ENCODE results near the gene MAP2K5. TPM values are rescaled to one million over a fixed set of nuclear protein-coding genes. Genes with fewer than 3 reads are reported as not detected.

Gene MAP2K5
- total RNA-seq, 1 experiment from 2014 or later, result 15.0 TPM

DNA sequence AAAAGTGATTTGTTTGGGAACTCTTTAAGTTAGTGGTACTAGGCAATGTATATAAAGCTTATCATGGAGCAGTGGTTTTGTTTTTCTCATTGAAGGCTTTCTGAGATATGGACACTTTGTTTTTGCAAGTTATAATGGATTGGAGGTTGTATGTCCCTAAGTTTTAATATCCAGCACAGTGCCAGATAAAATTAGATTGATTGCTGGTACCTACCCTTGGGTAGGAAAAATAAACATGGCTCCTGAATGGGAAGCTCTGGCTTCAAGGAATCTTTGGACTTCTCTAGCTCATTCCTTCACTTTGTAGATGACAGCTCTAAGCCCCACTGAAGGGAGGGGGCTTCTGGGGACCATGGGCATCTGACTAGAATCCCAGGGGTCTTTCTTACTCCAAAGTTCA lies 201.1 kb downstream of the MAP2K5 start:
- H3K4me3 Mint-ChIP-seq, result no peak overlapping the region
- no peak overlapping the region for H2AFZ ChIP-seq (ENCODE audit: low read length)
- no peaks in the 10 kb centered on the region for H3K27me3 Mint-ChIP-seq (ENCODE audit: low read depth)
- TF ChIP-seq, protein P1, sequence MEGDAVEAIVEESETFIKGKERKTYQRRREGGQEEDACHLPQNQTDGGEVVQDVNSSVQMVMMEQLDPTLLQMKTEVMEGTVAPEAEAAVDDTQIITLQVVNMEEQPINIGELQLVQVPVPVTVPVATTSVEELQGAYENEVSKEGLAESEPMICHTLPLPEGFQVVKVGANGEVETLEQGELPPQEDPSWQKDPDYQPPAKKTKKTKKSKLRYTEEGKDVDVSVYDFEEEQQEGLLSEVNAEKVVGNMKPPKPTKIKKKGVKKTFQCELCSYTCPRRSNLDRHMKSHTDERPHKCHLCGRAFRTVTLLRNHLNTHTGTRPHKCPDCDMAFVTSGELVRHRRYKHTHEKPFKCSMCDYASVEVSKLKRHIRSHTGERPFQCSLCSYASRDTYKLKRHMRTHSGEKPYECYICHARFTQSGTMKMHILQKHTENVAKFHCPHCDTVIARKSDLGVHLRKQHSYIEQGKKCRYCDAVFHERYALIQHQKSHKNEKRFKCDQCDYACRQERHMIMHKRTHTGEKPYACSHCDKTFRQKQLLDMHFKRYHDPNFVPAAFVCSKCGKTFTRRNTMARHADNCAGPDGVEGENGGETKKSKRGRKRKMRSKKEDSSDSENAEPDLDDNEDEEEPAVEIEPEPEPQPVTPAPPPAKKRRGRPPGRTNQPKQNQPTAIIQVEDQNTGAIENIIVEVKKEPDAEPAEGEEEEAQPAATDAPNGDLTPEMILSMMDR (conservative IDR thresholded peaks at IDR 0.05), result no peak
- no peak overlapping the region for H3K14ac ChIP-seq (ENCODE audit: insufficient read depth, low read length)
- H4K91ac ChIP-seq (ENCODE audit: insufficient read length, low read depth, low read length), result no peak overlapping the region
- no peak overlapping the region for H3T11ph ChIP-seq (ENCODE audit: low read length)
- no peaks in the 10 kb centered on the region for H3K79me2 ChIP-seq (ENCODE audit: insufficient read depth, low read length)
- H2AK5ac ChIP-seq (ENCODE audit: insufficient read length, low read length), result no peak overlapping the region
- no peak overlapping the region for H2BK120ac ChIP-seq (ENCODE audit: low read depth, low read length, poor library complexity, severe bottlenecking)
- no peaks in the 10 kb centered on the region for H3K36me3 Mint-ChIP-seq (ENCODE audit: insufficient read depth in 1 of 3, low read depth in 3 of 3)
- no peak overlapping the region for H2BK12ac ChIP-seq (ENCODE audit: insufficient read length, low read depth, low read length)
- H3K9ac ChIP-seq (ENCODE audit: extremely low read depth, insufficient read length, low read length), result no peak overlapping the region
- no peak overlapping the region for H2BK15ac ChIP-seq (ENCODE audit: low read depth, low read length)
- H3K4me1 Mint-ChIP-seq, result peaks cover 10 to 11% of the 10 kb centered on the region in 2 experiments
- H3K4me2 ChIP-seq (ENCODE audit: insufficient read depth, insufficient read length, low read length), result no peak overlapping the region
- no peaks in the 10 kb centered on the region for H4K20me1 ChIP-seq (ENCODE audit: control insufficient read depth, insufficient read depth, insufficient read length)
- H3K18ac ChIP-seq (ENCODE audit: insufficient read length, low read depth, low read length), result no peak overlapping the region
- H3K4me1 ChIP-seq (ENCODE audit: insufficient read depth, low read length), result peaks cover 2% of the 10 kb centered on the region; the same call in 1 of the 2 replicates
- H3K79me1 ChIP-seq (ENCODE audit: insufficient read depth, low read depth, low read length, poor library complexity, severe bottlenecking), result no peaks in the 10 kb centered on the region
- H3K27ac ChIP-seq (ENCODE audit: insufficient read length, low read depth, low read length), result no peak overlapping the region
- H3K4ac ChIP-seq (ENCODE audit: low read depth, low read length), result no peak overlapping the region
- no peaks in the 10 kb centered on the region for H3K9me3 ChIP-seq (ENCODE audit: control insufficient read depth, low read depth, low read length)
- no peaks in the 10 kb centered on the region for H3K23me2 ChIP-seq (ENCODE audit: insufficient read length, low read depth, low read length, poor library complexity, severe bottlenecking)
- H3K23ac ChIP-seq (ENCODE audit: insufficient read length, low read depth, low read length), result no peak overlapping the region
- H2BK5ac ChIP-seq (ENCODE audit: insufficient read length, low read length), result no peak overlapping the region
- no peak for DNase-seq
- H3K9me3 Mint-ChIP-seq, result no peaks in the 10 kb centered on the region
- H4K8ac ChIP-seq (replicated peaks; ENCODE audit: insufficient read length, low read depth, low read length), result no peak overlapping the region
- no peak overlapping the region for H2BK20ac ChIP-seq (ENCODE audit: low read depth, low read length, poor library complexity, severe bottlenecking)
- H3K27ac Mint-ChIP-seq, result no peak overlapping the region
- no peak overlapping the region for H3K56ac ChIP-seq (ENCODE audit: insufficient read length, low read depth, low read length)
- H4K5ac ChIP-seq (ENCODE audit: insufficient read length, low read depth, low read length), result no peak overlapping the region
- H3K27me3 ChIP-seq (ENCODE audit: insufficient read depth, low read length), result no peaks in the 10 kb centered on the region
